HepG2 (cell line): ENCODE data around the gene ERCC6L2. TPM values are rescaled to one million over a fixed set of nuclear protein-coding genes. Genes with fewer than 3 reads are reported as not detected.

Experiments used
- AGO2 ChIP-seq: fragments of 200-400 bp; formaldehyde crosslinking; optimal IDR thresholded peaks from 2 replicates; pipeline ENCODE3; 2017; ENCODE audit warnings: mild to moderate bottlenecking, low read depth, low read length, moderate library complexity
- CBX2 ChIP-seq, 2 experiments: fragments of 200-600 bp in 1 of 2; sonication (generic); formaldehyde crosslinking in 1 of 2; IDR thresholded peaks; 2 replicates each; pipeline versions ENCODE4 v1.7.0 to v1.8.1; 2018 to 2022; ENCODE audit warnings: low read depth in 2 of 2, low read length in 1 of 2, mild to moderate bottlenecking in 1 of 2, missing genetic modification reagents in 1 of 2
- ESRRA ChIP-seq: sonication (generic); formaldehyde crosslinking; IDR thresholded peaks from 2 replicates; pipeline ENCODE4 v1.5.1; 2020; ENCODE audit warnings: mild to moderate bottlenecking, low read depth, missing genetic modification reagents
- HOXD1 ChIP-seq: sonication (generic); formaldehyde crosslinking; IDR thresholded peaks from 2 replicates; pipeline ENCODE4 v1.5.0; 2020; ENCODE audit warnings: missing genetic modification reagents
- LCORL ChIP-seq, 2 experiments: fragments of 450-650 bp in 1 of 2; sonication (generic) in 1 of 2; formaldehyde crosslinking in 1 of 2; IDR thresholded peaks; 2 replicates each; pipeline versions ENCODE4 v1.5.0 to v1.6.1; 2017 to 2020; ENCODE audit warnings: antibody characterized with exemption in 1 of 2, missing genetic modification reagents in 1 of 2
- MTA1 ChIP-seq: sonication (generic); formaldehyde crosslinking; IDR thresholded peaks from 2 replicates; pipeline ENCODE4 v1.4.0; 2020; ENCODE audit warnings: missing genetic modification reagents, mild to moderate bottlenecking, borderline replicate concordance
- PAF1 ChIP-seq: IDR thresholded peaks from 2 replicates; pipeline ENCODE4 v1.6.1; 2016; ENCODE audit warnings: missing genetic modification reagents, missing compliant biosample characterization
- POLR2A ChIP-seq, 2 experiments: IDR thresholded peaks; 2 replicates each; pipeline ENCODE4 v1.6.1; 2011; ENCODE audit warnings: low read depth in 2 of 2, low read length in 2 of 2, mild to moderate bottlenecking in 1 of 2, moderate library complexity in 1 of 2; ENCODE audit not compliant: insufficient read depth in 1 of 2
- RARG ChIP-seq: sonication (generic); formaldehyde crosslinking; IDR thresholded peaks from 2 replicates; pipeline ENCODE4 v1.4.0; 2020; ENCODE audit warnings: low read depth, mild to moderate bottlenecking, missing genetic modification reagents
- SALL1 ChIP-seq: sonication (generic); formaldehyde crosslinking; IDR thresholded peaks from 2 replicates; pipeline ENCODE4 v1.8.0; 2022; ENCODE audit warnings: mild to moderate bottlenecking, missing genetic modification reagents
- SCMH1 ChIP-seq: sonication (generic); formaldehyde crosslinking; IDR thresholded peaks from 2 replicates; pipeline ENCODE4 v1.9.0; 2021; ENCODE audit warnings: missing genetic modification reagents, mild to moderate bottlenecking, borderline replicate concordance
- SIX1 ChIP-seq: sonication (generic); formaldehyde crosslinking; IDR thresholded peaks from 2 replicates; pipeline ENCODE4 v1.4.0; 2020; ENCODE audit warnings: missing genetic modification reagents, borderline replicate concordance
- SMC3 ChIP-seq: IDR thresholded peaks from 2 replicates; pipeline ENCODE4 v1.6.1; 2011; ENCODE audit warnings: low read length, improper control_type of control experiment
- SRSF1 ChIP-seq: fragments of 200-400 bp; formaldehyde crosslinking; optimal IDR thresholded peaks from 2 replicates; pipeline ENCODE3; 2017; ENCODE audit warnings: mild to moderate bottlenecking, low read depth, low read length, moderate library complexity
- STAG1 ChIP-seq: sonication (generic); formaldehyde crosslinking; IDR thresholded peaks from 2 replicates; pipeline ENCODE4 v1.4.0; 2020; ENCODE audit warnings: missing genetic modification reagents
- TBX3 ChIP-seq: fragments of 450-650 bp; IDR thresholded peaks from 2 replicates; pipeline ENCODE4 v1.6.1; 2017; ENCODE audit warnings: antibody characterized with exemption, mild to moderate bottlenecking, inconsistent platforms, borderline replicate concordance
- ZBTB1 ChIP-seq: sonication (generic); formaldehyde crosslinking; IDR thresholded peaks from 2 replicates; pipeline ENCODE4 v1.4.0; 2020; ENCODE audit warnings: missing genetic modification reagents, borderline replicate concordance
- ZBTB8A ChIP-seq: sonication (generic); formaldehyde crosslinking; IDR thresholded peaks from 2 replicates; pipeline ENCODE4 v1.4.0; 2020; ENCODE audit warnings: mild to moderate bottlenecking, low read depth, missing genetic modification reagents, borderline replicate concordance
- ZFP36L2 ChIP-seq: sonication (generic); formaldehyde crosslinking; IDR thresholded peaks from 2 replicates; pipeline ENCODE4 v1.4.0; 2020; ENCODE audit warnings: missing genetic modification reagents
- ZNF879 ChIP-seq: sonication (generic); formaldehyde crosslinking; IDR thresholded peaks from 2 replicates; pipeline ENCODE4 v1.8.1; 2023; ENCODE audit warnings: missing genetic modification reagents
- polyA plus RNA-seq, 8 experiments: library from polyadenylated mRNA; depleted of rRNA in 3 of 8; stranded (reverse) in 7 of 8; unstranded in 1 of 8; fragments of >200 nt; fragmentation: Illumina TruSeq in 4 of 8; extraction: Trizol in 4 of 8; gene quantifications; 2 replicates each; pipeline versions ENCODE4 v1.2.1 to v1.2.3, GENCODE V29; 2011 to 2016; ENCODE audit warnings: low read depth in 4 of 8, missing spikeins in 1 of 8, mixed read lengths in 1 of 8; ENCODE audit not compliant: insufficient read depth in 1 of 8
- total RNA-seq, 5 experiments: library from RNA; depleted of rRNA; stranded (reverse); fragments of >200 nt; fragmentation: Illumina TruSeq; extraction: Trizol; gene quantifications; 2 replicates each; pipeline ENCODE4 v1.2.3, GENCODE V29; 2016; ENCODE audit warnings: low read depth in 1 of 5
- TF ChIP-seq, protein P1 (sequence below): sonication (generic); formaldehyde crosslinking; IDR thresholded peaks from 2 replicates; pipeline ENCODE4 v1.5.1; 2020; ENCODE audit warnings: mild to moderate bottlenecking, missing genetic modification reagents, moderate library complexity
- TF ChIP-seq, protein P2 (sequence below): sonication (generic); formaldehyde crosslinking; IDR thresholded peaks from 2 replicates; pipeline ENCODE4 v1.4.0; 2020; ENCODE audit warnings: mild to moderate bottlenecking, missing genetic modification reagents
- TF ChIP-seq, protein P3 (sequence below): sonication (generic); formaldehyde crosslinking; conservative IDR thresholded peaks from 2 replicates; pipeline ENCODE4 v1.8.0; 2022; ENCODE audit warnings: mild to moderate bottlenecking, moderate library complexity, missing genetic modification reagents
- TF ChIP-seq, protein P4 (sequence below): sonication (generic); IDR thresholded peaks from 2 replicates; pipeline ENCODE4 v1.6.1; 2016; ENCODE audit warnings: low read depth, borderline replicate concordance

The ERCC6L2 gene
- total and polyA plus RNA-seq, 2 of the 13 experiments (the other 11 are each of a cell fraction or from before 2014, with no cell fraction given), result 13.4 to 45.9 TPM

DNA sequence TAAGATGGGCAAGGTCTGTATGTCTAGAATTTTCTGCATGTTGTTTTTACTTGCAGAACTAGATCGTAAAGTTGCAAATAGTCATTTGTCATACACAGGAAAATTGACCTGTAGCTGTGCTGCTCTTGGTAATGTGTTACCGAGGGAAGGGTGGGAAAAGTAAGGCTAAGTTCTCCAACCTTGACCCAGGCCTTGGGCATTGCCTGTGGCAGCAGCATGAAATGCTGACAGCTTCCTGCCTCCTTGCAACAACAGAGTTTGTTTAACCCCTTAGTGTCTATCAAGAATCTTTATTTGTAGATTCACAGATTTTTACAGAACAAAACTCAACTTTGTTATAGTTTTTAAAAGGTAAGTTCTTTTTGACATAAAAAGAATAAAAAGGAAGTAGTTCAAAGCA is 48.3 kb downstream of the ERCC6L2 start (continued):
- TF ChIP-seq, protein P1, sequence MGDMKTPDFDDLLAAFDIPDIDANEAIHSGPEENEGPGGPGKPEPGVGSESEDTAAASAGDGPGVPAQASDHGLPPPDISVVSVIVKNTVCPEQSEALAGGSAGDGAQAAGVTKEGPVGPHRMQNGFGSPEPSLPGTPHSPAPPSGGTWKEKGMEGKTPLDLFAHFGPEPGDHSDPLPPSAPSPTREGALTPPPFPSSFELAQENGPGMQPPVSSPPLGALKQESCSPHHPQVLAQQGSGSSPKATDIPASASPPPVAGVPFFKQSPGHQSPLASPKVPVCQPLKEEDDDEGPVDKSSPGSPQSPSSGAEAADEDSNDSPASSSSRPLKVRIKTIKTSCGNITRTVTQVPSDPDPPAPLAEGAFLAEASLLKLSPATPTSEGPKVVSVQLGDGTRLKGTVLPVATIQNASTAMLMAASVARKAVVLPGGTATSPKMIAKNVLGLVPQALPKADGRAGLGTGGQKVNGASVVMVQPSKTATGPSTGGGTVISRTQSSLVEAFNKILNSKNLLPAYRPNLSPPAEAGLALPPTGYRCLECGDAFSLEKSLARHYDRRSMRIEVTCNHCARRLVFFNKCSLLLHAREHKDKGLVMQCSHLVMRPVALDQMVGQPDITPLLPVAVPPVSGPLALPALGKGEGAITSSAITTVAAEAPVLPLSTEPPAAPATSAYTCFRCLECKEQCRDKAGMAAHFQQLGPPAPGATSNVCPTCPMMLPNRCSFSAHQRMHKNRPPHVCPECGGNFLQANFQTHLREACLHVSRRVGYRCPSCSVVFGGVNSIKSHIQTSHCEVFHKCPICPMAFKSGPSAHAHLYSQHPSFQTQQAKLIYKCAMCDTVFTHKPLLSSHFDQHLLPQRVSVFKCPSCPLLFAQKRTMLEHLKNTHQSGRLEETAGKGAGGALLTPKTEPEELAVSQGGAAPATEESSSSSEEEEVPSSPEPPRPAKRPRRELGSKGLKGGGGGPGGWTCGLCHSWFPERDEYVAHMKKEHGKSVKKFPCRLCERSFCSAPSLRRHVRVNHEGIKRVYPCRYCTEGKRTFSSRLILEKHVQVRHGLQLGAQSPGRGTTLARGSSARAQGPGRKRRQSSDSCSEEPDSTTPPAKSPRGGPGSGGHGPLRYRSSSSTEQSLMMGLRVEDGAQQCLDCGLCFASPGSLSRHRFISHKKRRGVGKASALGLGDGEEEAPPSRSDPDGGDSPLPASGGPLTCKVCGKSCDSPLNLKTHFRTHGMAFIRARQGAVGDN (CRISPR knock-in tag), result no peak
- TF ChIP-seq LCORL (IDR thresholded peaks at IDR 0.05) (no peak), LCORL (CRISPR knock-in tag; IDR thresholded peaks at IDR 0.05) (no peak), TBX3 (no peak), RARG (CRISPR knock-in tag) (no peak), MTA1 (no peak), SMC3 (no peak), PAF1 (CRISPR knock-in tag) (no peak), STAG1 (CRISPR knock-in tag) (no peak), ZBTB8A (CRISPR knock-in tag) (no peak), SCMH1 (CRISPR knock-in tag) (no peak), ZBTB1 (CRISPR knock-in tag) (no peak), ZFP36L2 (no peak), ZNF879 (CRISPR knock-in tag) (no peak), HOXD1 (no peak), AGO2 (no peak), SIX1 (no peak), CBX2 (IDR thresholded peaks at IDR 0.05; ENCODE audit: low read depth, low read length) (no peak), CBX2 (CRISPR knock-in tag; IDR thresholded peaks at IDR 0.05; ENCODE audit: low read depth) (no peak), ESRRA (CRISPR knock-in tag) (no peak), SRSF1 (no peak), SALL1 (CRISPR knock-in tag) (peak; percentile 87), POLR2A (IDR thresholded peaks at IDR 0.05; ENCODE audit: insufficient read depth in 1 of 2, low read depth in 2 of 2, low read length in 2 of 2) (no peak)
- TF ChIP-seq, protein P2, sequence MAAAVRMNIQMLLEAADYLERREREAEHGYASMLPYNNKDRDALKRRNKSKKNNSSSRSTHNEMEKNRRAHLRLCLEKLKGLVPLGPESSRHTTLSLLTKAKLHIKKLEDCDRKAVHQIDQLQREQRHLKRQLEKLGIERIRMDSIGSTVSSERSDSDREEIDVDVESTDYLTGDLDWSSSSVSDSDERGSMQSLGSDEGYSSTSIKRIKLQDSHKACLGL (CRISPR knock-in tag), result no peak
- TF ChIP-seq, protein P3, sequence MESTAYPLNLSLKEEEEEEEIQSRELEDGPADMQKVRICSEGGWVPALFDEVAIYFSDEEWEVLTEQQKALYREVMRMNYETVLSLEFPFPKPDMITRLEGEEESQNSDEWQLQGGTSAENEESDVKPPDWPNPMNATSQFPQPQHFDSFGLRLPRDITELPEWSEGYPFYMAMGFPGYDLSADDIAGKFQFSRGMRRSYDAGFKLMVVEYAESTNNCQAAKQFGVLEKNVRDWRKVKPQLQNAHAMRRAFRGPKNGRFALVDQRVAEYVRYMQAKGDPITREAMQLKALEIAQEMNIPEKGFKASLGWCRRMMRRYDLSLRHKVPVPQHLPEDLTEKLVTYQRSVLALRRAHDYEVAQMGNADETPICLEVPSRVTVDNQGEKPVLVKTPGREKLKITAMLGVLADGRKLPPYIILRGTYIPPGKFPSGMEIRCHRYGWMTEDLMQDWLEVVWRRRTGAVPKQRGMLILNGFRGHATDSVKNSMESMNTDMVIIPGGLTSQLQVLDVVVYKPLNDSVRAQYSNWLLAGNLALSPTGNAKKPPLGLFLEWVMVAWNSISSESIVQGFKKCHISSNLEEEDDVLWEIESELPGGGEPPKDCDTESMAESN (CRISPR knock-in tag), result no peak
- TF ChIP-seq, protein P4, sequence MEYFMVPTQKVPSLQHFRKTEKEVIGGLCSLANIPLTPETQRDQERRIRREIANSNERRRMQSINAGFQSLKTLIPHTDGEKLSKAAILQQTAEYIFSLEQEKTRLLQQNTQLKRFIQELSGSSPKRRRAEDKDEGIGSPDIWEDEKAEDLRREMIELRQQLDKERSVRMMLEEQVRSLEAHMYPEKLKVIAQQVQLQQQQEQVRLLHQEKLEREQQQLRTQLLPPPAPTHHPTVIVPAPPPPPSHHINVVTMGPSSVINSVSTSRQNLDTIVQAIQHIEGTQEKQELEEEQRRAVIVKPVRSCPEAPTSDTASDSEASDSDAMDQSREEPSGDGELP, result no peak
